ENCODE data around the gene GNG12. TPM values are rescaled to one million over a fixed set of nuclear protein-coding genes. Genes with fewer than 3 reads are reported as not detected.

GNG12 gene
- total and polyA plus RNA-seq, 8 donors, result 7.3 to 39.8 (median 21.1) TPM

GRCh38 chr1:67860776-67861175, 27.5 kb upstream of the GNG12 start:
- no peak for TF ChIP-seq CTCF (IDR thresholded peaks at IDR 0.05)
- 76 to 81% methylated on average over 2 of the region's 2 CpGs for WGBS, 2 donors
- FAIRE-seq, result no peak

GRCh38 chr1:67856921-67857320, 23.7 kb upstream of the GNG12 start:
- H3K36me3 ChIP-seq, result no peaks in the 10 kb centered on the region
- H3K27ac ChIP-seq, result no peak overlapping the region
- intact Hi-C loops (cut with DNase I), result loop anchor here in 2 of 3 donors (10.0 kb wide), 2 partner anchors 248 to 488 kb away; no protein-coding TSS in a partner anchor
- H3K27me3 ChIP-seq, result no peaks in the 10 kb centered on the region
- ATAC-seq (no peak), FAIRE-seq (no peak), DNase-seq (no peak)
- TF ChIP-seq CTCF (IDR thresholded peaks at IDR 0.05), result no peak
- no peaks in the 10 kb centered on the region for H3K9me3 ChIP-seq
- WGBS, 2 donors, result 78 to 91% methylated on average over 4 of the region's 4 CpGs
- H3K4me3 ChIP-seq, result no peak overlapping the region
- no peaks in the 10 kb centered on the region for H3K4me1 ChIP-seq

More at GRCh38 chr1:67860776-67861175, 27.5 kb upstream of the GNG12 start:
- Histone ChIP-seq H3K4me3 (no peak overlapping the region), H3K27me3 (no peaks in the 10 kb centered on the region), H3K9me3 (no peaks in the 10 kb centered on the region), H3K4me1 (no peaks in the 10 kb centered on the region), H3K27ac (no peak overlapping the region), H3K36me3 (no peaks in the 10 kb centered on the region)
- DNase-seq (no peak), ATAC-seq (no peak)
- intact Hi-C loops (cut with DNase I), result no loop called here

GRCh38 chr1:67855961-67856360, 22.7 kb upstream of the GNG12 start:
- no peak overlapping the region for H3K27ac ChIP-seq
- peak in 1 of 4 donors; percentile 50 for ATAC-seq
- intact Hi-C loops (cut with DNase I), result loop anchor here in 2 of 3 donors (10.0 kb wide), 2 partner anchors 249 to 489 kb away; no protein-coding TSS in a partner anchor
- no peak for TF ChIP-seq CTCF (IDR thresholded peaks at IDR 0.05)
- H3K27me3 ChIP-seq, result no peaks in the 10 kb centered on the region
- no peaks in the 10 kb centered on the region for H3K9me3 ChIP-seq
- 75 to 78% methylated on average over 2 of the region's 2 CpGs for WGBS, 2 donors
- no peak overlapping the region for H3K4me3 ChIP-seq
- peaks cover 0 to 1% (median under 1%) of the 10 kb centered on the region in 3 donors for H3K4me1 ChIP-seq
- H3K36me3 ChIP-seq, result no peaks in the 10 kb centered on the region
- FAIRE-seq, result no peak
- DNase-seq, result no peak

GRCh38 chr1:67855444-67855843, 22.2 kb upstream of the GNG12 start:
- peaks cover 0 to 7% (median 6%) of the 10 kb centered on the region in 3 donors for H3K4me1 ChIP-seq
- no peak for ATAC-seq
- no peaks in the 10 kb centered on the region for H3K27me3 ChIP-seq
- TF ChIP-seq CTCF (IDR thresholded peaks at IDR 0.05), result no peak
- H3K27ac ChIP-seq, result no peak overlapping the region
- H3K4me3 ChIP-seq, result no peak overlapping the region
- 71 to 82% methylated on average over 4 of the region's 4 CpGs for WGBS, 2 donors
- no peaks in the 10 kb centered on the region for H3K36me3 ChIP-seq
- H3K9me3 ChIP-seq, result no peaks in the 10 kb centered on the region
- intact Hi-C loops (cut with DNase I), result loop anchor here in 2 of 3 donors (10.0 kb wide), 2 partner anchors 249 to 489 kb away; no protein-coding TSS in a partner anchor
- DNase-seq, result no peak
- FAIRE-seq, result no peak

- ATAC-seq (peak in 3 of 4 donors; percentile 75 to 86 (median 82)), DNase-seq (peak in 5 of 6 donors; percentile 35 to 73 (median 43)), FAIRE-seq (no peak)
- no peaks in the 10 kb centered on the region for H3K36me3 ChIP-seq
- H3K27ac ChIP-seq, result no peak overlapping the region
- H3K27me3 ChIP-seq, result no peaks in the 10 kb centered on the region
- no peaks in the 10 kb centered on the region for H3K9me3 ChIP-seq
- intact Hi-C loops (cut with DNase I), result loop anchor here in 2 of 3 donors (5.0 to 10.0 kb wide), 4 partner anchors 251 to 491 kb away; no protein-coding TSS in a partner anchor
- H3K4me3 ChIP-seq, result no peak overlapping the region
- H3K4me1 ChIP-seq, result peaks cover 0 to 11% (median 9%) of the 10 kb centered on the region in 3 donors
- TF ChIP-seq CTCF (IDR thresholded peaks at IDR 0.05), result peak in 3 of 4 donors; percentile 49 to 58 (median 56)
- WGBS, 2 donors, result 27 to 60% methylated on average over 2 of the region's 2 CpGs
Observed at GRCh38 chr1:67853704-67854103, 20.4 kb upstream of the GNG12 start.

All from pancreas (tissue), 10 donors.